SHP77 treated with DMSO at 0.1 percent for 48 hours (cell line): ENCODE measurements around the gene SCAI.
"Not testable (repeated sequence)": the region's sequence is repeated elsewhere in the genome, so short reads cannot be mapped to it uniquely, and the experiment has no call there.

Experiments
- DNase-seq: peaks from one replicate; lab custom pipeline; 2025; lab: John Stamatoyannopoulos, UW

The SCAI gene

GRCh38 chr9:125028041-125028440 is 115.3 kb downstream of the SCAI start:
- DNase-seq, result no peak

DNA sequence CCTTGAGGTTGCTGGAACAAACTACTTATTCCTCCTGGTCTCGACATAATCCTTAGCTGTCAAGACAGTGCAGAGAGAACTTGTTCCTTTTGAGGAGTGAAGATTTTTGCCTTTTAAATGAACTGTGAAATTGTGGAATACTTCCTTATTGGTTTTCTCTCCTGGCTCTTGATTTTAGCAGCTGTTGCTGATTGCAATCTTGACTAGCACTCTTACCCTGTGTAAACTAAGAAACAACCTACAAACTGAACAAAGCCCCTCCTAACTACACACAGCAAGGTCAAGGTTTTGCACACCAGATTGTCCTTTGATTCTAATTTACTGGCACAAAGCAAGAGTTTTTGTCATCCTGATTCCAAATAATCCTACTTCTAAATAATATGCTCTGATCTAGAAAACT is 118.4 kb downstream of the SCAI start:
- no peak for DNase-seq

GRCh38 chr9:125021069-125021468 is 122.3 kb downstream of the SCAI start:
- DNase-seq, result no peak

DNA sequence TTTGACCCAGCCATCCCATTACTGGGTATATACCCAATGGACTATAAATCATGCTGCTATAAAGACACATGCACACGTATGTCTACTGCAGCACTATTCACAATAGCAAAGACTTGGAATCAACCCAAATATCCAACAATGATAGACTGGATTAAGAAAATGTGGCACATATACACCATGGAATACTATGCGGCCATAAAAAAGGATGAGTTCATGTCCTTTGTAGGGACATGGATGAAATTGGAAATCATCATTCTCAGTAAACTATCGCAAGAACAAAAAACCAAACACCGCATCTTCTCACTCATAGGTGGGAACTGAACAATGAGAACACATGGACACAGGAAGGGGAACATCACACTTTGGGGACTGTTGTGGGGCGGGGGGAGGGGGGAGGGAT is 127.7 kb downstream of the SCAI start:
- not testable (repeated sequence) for DNase-seq

DNA sequence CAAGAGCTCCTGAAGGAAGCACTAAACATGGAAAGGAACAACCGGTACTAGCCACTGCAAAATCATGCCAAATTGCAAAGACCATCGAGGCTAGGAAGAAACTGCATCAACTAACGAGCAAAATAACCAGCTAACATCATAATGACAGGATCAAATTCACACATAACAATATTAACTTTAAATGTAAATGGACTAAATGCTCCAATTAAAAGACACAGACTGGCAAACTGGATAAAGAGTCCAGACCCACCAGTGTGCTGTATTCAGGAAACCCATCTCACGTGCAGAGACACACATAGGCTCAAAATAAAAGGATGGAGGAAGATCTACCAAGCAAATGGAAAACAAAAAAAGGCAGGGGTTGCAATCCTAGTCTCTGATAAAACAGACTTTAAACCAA is 131.3 kb downstream of the SCAI start:
- DNase-seq, result not testable (repeated sequence)

DNA sequence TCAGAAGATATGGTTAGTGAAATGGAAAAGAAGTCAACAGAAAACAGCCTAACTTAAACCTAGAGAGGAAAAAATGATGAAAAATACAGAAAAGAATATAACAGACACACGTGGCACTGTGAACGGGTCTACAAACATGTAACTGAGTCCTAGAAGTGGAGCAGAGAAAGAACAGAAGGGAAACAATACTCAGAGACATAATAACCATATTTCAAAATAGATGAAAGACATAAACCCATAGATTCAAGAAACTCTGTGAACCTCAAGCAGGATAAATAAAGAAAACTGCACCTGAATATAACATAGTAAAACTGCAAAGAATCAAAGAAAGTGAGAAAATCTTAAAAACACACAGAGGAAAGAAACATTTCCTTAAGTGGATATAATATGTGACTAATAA is 134.7 kb downstream of the SCAI start:
- DNase-seq, result no peak

GRCh38 chr9:125003332-125003731 is 140.0 kb downstream of the SCAI start:
- no peak for DNase-seq

- no peak for DNase-seq
These were observed 159.6 kb downstream of the SCAI start for GRCh38 chr9:124983698-124984097.

DNA sequence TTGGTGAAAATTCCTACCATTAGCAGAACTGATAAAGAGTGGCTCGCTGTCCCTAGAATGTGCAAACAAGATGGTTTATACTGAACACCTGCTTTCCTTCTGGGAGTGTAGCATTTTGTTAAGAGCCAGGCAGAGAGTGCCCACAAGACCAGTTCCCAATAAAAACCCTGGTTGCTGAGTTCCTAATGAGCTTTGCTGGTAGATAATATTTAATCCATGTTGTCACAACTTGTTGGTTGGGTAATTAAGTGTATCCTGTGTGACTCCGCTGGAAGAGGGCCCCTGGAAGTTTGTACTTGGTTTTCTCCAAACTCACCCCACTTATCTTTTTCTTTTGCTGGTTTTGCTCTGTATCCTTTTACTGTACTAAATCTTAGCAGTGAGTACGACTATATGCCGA is 162.9 kb downstream of the SCAI start:
- DNase-seq, result no peak

GRCh38 chr9:124975131-124975530 is 168.2 kb downstream of the SCAI start:
- DNase-seq, result no peak

DNA sequence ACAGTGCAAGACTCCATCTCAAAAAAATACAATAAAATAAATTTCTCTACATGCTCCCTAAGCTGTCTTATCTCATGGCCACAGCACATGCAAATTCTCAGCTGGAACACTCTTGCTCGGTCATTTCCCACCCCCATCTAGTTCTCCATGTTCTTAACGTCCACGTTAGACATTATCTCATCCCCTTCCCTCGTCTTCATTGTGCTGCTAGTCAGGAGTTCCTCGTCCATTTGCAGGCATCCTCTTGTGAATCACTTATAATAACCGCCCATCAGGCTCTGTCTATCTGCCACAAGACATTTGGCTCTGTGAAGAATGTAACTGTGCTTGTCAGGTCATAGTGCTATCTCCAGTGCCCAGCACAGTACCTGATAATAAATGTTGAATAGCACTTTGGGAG is 169.5 kb downstream of the SCAI start:
- DNase-seq, result no peak

GRCh38 chr9:124972241-124972770 is 171.0 kb downstream of the SCAI start:
- no peak for DNase-seq

DNA sequence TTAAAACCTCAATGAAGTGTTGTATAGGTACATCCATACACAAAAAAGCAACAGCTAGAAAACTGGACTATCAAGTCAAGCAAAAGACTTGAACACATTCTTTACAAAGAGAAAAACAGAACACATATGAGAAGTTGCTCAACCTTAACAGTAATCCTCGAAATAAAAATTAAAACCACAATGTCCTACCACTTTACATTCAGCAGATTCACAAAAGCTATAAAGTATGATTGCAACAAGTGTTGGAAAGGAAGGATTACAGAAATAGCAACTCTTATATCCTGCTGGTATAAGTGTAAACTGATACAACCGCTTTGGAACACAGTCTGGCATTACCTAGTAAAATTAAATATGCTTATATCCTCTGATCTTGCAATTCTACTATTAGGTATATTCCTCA is 173.9 kb downstream of the SCAI start:
- DNase-seq, result no peak

DNA sequence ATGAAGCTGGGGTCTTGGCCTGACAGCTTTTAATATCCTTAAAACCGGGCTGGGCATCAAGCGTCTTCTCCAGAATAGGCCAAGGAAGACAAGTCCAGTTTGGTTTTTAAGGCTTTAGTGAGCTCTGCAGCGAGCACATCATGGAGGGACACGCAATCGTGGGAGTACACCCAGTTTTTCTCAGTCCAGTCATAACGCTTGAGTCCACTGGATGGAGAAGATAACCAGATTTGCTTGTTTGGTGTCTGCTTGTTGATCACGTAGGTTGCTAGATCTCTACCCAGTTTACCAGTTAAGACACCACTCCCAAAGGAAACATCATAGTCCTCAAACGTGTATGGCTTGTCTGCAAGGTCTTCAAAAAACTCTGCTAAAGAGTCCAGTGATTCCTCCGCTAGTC is 175.1 kb downstream of the SCAI start:
- no peak for DNase-seq

- not testable (repeated sequence) for DNase-seq
These were observed 177.4 kb downstream of the SCAI start for GRCh38 chr9:124965775-124966568.

- DNase-seq, result no peak
These were observed 178.7 kb downstream of the SCAI start for GRCh38 chr9:124964604-124965003.

GRCh38 chr9:124964056-124964455 is 179.3 kb downstream of the SCAI start:
- no peak for DNase-seq

DNA sequence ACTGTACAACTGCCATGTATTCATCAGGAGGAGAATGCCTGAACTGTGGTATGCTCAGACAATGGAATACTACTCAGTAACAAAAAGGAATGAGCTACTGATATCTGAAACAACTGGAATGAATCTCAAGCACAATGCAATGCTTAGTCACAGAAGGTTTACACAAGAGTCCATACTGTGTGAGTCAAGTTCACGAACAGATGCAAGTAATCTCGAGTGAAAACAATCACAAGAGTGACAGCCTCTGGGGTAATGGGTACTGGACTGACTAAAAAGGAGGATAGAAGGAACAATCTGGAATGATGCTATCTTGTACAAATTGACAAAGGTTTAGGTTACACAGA is 182.9 kb downstream of the SCAI start:
- DNase-seq, result no peak

DNA sequence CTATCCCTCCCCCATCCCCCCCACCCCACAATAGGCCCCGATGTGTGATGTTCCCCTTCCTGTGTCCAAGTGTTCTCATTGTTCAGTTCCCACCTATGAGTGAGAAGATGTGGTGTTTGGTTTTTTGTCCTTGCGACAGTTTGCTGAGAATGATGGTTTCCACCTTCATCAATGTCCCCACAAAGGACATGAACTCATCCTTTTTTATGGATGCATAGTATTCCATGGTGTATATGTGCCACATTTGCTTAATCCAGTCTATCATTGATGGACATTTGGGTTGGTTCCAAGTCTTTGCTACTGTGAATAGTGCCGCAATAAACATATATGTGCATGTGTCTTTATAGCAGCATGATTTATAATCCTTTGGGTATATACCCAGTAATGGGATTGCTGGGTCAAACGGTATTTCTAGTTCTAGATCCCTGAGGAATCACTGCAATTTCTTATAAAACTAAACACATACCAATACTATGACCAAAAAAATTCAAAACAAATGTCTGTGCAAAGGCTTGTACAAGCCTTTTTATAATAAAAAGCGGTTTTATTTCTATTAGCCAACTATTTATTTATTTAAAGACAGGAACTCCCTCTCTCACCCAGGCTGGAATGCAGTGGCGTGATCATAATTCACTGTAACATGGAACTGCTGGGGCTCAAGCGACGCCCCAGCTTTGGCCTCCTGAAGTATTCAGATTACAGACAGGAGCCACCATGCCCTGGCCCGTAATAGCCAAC is 183.5 kb downstream of the SCAI start:
- not testable (repeated sequence) for DNase-seq

GRCh38 chr9:124954255-124954654 is 189.1 kb downstream of the SCAI start:
- DNase-seq, result no peak

GRCh38 chr9:124950050-124950718 is 193.1 kb downstream of the SCAI start:
- no peak for DNase-seq

DNA sequence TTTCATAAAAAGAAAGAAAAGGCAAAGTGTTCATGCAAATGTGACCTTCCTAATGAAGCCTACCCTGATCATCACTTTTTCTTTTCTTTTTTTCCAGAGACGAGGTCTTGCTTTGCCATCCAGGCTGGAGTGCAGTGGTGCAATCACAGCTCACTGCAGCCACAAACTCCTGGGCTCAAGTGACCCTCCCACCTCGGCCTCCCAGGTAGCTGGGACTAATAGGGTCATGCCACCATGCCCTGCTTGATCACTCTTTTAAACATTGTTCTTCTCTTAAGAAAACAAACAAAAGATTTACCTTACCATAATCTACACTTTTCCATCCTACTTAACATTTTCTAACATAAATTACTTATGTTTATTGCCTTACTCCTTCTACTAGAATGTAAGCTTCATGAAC is 193.9 kb downstream of the SCAI start:
- DNase-seq, result no peak
